ENCODE measurements around the gene TCF7L2. TPM values are rescaled to one million over a fixed set of nuclear protein-coding genes. Genes with fewer than 3 reads are reported as not detected.

Gene TCF7L2
- total RNA-seq, 2 experiments from 2014 or later: 2.0 to 2.1 TPM

DNA sequence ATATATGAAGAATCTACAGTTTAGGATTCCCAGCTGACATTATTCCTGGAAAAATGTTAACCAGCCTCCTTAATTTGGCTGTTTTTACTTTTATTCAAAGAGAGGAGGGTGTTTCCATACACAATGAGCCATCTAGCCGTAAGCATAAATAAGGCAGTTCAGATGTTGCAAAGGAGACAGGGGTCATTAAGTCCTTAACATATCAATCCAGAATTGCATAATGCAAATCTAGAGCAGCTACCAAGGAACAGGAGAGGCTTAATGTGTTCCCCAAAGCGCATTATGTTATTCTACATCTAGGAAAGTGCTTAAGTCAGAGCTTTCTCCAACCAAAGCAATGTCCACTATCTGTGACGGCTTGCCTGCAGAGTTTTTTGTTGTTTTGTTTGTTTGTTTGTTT lies 32.4 kb upstream of the TCF7L2 start:
- Mint-ChIP-seq H3K9me3 (no peaks in the 10 kb centered on the region), H3K27me3 (ENCODE audit: low read depth) (peaks cover 3% of the 10 kb centered on the region), H3K4me3 (no peak overlapping the region), H3K4me1 (ENCODE audit: low read depth) (no peaks in the 10 kb centered on the region), H3K36me3 (ENCODE audit: low read depth) (no peaks in the 10 kb centered on the region), H3K27ac (no peak overlapping the region)
- intact Hi-C loops (cut with micrococcal nuclease): no loop called here
- CTCF ChIA-PET: interaction anchor here (0.6 kb wide), 1 partner anchor 211 kb away, joined by 3 read pairs; no protein-coding TSS in a partner anchor
- no peak for DNase-seq

DNA sequence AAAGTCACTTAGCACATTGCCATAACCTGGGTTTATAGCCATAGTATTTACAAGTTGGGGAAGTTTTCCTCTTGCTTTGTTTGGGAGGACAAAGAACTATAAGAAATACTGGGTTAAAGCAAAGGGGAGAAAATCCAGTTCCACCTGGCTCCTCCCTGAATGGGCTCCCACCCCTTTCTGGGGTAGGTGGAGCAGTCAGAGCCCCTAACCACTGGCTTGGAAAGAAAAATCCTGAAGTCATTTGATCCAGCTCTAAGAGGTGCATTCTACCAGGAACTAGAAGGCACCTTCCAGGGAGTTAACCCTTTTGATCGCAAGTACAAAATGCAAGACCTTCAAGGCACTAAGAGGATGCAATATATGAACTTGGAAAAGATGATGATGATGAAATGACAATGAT lies 31.3 kb upstream of the TCF7L2 start:
- no peak for DNase-seq
- intact Hi-C loops (cut with micrococcal nuclease): no loop called here

DNA sequence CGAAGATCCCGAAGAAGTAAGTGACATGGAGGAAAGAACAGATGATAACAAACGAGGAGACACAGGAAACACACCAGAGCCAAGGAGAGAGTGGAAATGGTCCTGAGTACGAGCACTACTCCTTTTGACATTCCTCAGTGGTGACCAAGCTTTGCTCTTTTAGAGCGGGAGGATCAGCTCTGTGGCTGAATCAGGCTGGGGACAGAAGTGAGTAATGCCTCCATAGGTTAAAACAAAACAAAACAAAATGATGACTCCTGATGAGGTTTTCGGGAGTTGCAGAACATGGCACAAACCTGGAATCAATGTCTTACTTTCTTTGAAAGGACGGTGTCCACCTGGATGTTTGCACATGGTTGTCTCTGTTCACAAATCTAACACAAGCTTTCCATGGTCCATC lies 30.3 kb upstream of the TCF7L2 start:
- no peaks in the 10 kb centered on the region for H3K4me1 Mint-ChIP-seq (ENCODE audit: low read depth)
- H3K36me3 Mint-ChIP-seq (ENCODE audit: low read depth): no peaks in the 10 kb centered on the region
- H3K4me3 Mint-ChIP-seq: no peak overlapping the region
- CTCF ChIA-PET: no interaction called here
- no peak overlapping the region for H3K27ac Mint-ChIP-seq
- H3K9me3 Mint-ChIP-seq: no peaks in the 10 kb centered on the region
- intact Hi-C loops (cut with micrococcal nuclease): no loop called here
- peaks cover 3% of the 10 kb centered on the region for H3K27me3 Mint-ChIP-seq (ENCODE audit: low read depth)
- no peak for DNase-seq

More for the DNA sequence above, 31.3 kb upstream of the TCF7L2 start:
- H3K4me3 Mint-ChIP-seq: no peak overlapping the region
- H3K27ac Mint-ChIP-seq: no peak overlapping the region
- CTCF ChIA-PET: no interaction called here
- no peaks in the 10 kb centered on the region for H3K9me3 Mint-ChIP-seq
- no peaks in the 10 kb centered on the region for H3K4me1 Mint-ChIP-seq (ENCODE audit: low read depth)
- peaks cover 3% of the 10 kb centered on the region for H3K27me3 Mint-ChIP-seq (ENCODE audit: low read depth)
- no peaks in the 10 kb centered on the region for H3K36me3 Mint-ChIP-seq (ENCODE audit: low read depth)

DNA sequence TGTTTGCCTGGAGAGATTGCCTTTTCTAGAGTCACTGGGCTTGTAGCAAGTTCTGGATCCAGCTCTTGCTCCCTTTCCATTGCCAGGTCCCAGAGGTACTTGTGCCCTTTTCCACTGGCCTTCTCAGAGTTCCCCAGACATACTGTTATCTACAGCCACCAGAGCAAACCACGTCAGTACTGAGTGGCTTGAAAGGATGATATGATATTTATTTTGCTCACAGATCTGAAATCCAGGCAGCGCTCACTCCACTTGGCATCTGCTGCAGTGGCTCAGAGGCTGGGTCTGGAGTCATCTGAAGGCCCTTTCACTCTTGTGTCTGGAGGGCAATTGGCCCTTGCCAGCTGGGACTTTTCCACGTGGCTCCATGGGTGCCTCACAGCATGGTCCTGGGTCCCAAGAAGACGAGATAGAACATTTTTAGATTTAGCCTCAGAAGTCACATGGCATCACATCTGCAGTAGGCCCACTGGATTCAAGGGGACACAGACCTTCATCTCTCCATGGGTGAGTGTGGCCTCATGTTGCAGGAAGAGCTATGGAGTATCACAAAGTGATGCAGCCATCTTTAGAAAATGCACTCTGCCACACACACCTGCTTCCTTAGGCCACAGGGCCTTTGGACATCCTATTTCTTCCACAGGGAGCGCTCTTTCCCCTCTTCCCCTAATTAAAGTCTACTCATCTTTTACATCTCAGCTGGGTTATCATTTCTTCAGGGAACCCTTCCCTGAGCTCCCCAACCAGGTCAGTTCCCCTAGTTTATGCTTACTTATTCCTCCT lies 22.9 kb upstream of the TCF7L2 start:
- peaks cover 8% of the 10 kb centered on the region for H3K9me3 Mint-ChIP-seq
- H3K27me3 Mint-ChIP-seq (ENCODE audit: low read depth): no peaks in the 10 kb centered on the region
- H3K4me3 Mint-ChIP-seq: no peak overlapping the region
- H3K4me1 Mint-ChIP-seq (ENCODE audit: low read depth): no peaks in the 10 kb centered on the region
- no peak for DNase-seq
- CTCF ChIA-PET: no interaction called here
- intact Hi-C loops (cut with micrococcal nuclease): no loop called here
- H3K36me3 Mint-ChIP-seq (ENCODE audit: low read depth): no peaks in the 10 kb centered on the region
- H3K27ac Mint-ChIP-seq: no peak overlapping the region

DNA sequence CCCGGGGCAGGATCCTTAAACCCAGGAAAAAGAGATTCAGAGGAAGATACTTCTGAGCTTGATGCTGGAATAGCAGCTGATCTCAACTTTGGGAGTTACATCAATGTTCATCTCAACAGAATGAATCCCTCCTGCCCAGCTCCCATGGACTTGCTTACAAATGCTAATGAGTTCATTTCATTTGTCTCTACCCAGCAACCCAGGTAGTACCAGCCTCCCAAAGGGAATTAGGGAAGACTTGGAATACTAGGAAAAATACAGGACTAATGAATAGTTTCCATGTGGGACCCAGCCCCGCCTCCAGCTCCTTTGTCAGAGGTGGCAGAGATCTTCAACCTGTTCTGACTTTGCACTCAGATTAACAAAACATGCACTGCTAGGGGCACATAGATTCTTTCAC lies 22.1 kb upstream of the TCF7L2 start:
- no peak for DNase-seq
- Mint-ChIP-seq H3K9me3 (peaks cover 8% of the 10 kb centered on the region), H3K4me3 (no peak overlapping the region), H3K36me3 (ENCODE audit: low read depth) (no peaks in the 10 kb centered on the region), H3K27ac (no peak overlapping the region), H3K27me3 (ENCODE audit: low read depth) (no peaks in the 10 kb centered on the region), H3K4me1 (ENCODE audit: low read depth) (no peaks in the 10 kb centered on the region)
- intact Hi-C loops (cut with micrococcal nuclease): no loop called here
- CTCF ChIA-PET: no interaction called here

DNA sequence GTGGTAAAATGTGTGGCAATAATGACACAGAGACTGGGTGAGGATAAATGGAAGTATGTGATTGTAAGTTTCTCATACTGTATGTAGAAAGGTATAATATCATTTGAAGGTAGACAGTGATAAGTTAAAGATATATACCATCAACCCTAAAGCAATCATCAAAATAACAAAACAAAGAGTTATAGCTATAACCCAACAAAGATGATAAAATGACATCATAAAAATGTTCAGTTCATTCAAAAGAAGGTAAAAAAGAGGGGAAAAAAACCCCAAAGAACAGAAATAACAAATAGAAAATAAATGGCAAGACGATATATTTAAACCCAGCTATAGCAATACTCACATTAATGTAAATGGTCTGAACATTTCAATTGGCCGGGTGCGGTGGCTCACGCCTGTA lies 17.4 kb upstream of the TCF7L2 start:
- intact Hi-C loops (cut with micrococcal nuclease): no loop called here
- CTCF ChIA-PET: no interaction called here
- no peak overlapping the region for H3K4me3 Mint-ChIP-seq
- H3K9me3 Mint-ChIP-seq: peaks cover 8% of the 10 kb centered on the region
- no peak for DNase-seq
- H3K4me1 Mint-ChIP-seq (ENCODE audit: low read depth): no peaks in the 10 kb centered on the region
- no peaks in the 10 kb centered on the region for H3K36me3 Mint-ChIP-seq (ENCODE audit: low read depth)
- no peak overlapping the region for H3K27ac Mint-ChIP-seq
- no peaks in the 10 kb centered on the region for H3K27me3 Mint-ChIP-seq (ENCODE audit: low read depth)

DNA sequence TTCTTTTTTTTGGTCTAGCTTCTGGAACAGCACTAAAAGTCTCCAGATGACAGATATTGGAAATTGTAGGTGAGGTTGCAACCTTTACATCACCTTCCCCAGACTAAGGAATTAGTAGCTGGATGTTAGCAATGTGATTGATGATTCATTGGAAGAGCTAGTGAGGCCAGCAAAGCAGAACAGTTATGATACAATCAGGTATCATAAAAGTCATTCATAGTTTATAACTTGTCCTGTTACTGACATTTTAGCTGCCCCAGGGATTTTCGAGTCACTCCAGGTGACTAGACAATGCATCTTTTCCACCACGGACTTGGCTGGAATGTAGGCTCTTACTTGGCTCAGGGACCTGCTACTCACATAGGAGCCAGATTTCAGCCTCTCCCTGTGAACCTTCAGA lies 15.9 kb upstream of the TCF7L2 start:
- peaks cover 8% of the 10 kb centered on the region for H3K9me3 Mint-ChIP-seq
- intact Hi-C loops (cut with micrococcal nuclease): no loop called here

DNA sequence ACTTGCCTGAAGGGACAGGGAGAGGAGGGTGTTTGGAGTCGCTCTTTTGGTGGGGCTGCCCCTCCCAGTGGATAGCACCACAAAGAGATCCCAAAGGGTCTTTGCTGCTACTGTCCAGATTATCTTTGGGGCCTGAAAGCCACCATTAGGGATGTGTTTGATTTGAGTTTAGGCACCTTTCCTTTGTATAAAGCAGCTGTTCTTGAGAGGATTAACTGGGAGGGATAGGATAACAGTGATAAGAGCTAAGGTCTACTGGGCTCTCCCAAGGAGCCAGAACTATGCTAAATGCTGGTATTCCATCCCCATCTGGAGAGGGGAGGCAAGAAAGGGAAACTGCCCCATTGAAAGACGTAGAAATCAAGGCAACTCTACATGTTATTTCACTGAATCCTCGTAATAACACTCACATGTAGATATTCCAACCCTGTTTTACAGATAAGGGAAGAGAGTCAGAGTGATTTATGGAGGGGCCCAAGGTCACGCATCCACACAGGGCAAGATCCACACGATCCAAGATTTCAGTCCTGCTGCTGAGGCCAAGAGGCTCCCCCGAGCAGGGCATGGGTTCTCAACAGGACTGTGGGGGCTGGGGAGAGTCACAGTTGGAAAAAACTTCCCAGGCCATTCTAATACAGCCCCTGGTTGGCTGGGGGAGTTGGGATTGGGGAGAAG lies 11.1 kb upstream of the TCF7L2 start:
- no peak for DNase-seq
- CTCF ChIA-PET: no interaction called here
- H3K27me3 Mint-ChIP-seq (ENCODE audit: low read depth): peaks cover 3% of the 10 kb centered on the region
- no peak overlapping the region for H3K27ac Mint-ChIP-seq
- H3K9me3 Mint-ChIP-seq: no peaks in the 10 kb centered on the region
- intact Hi-C loops (cut with micrococcal nuclease): no loop called here
- no peak overlapping the region for H3K4me3 Mint-ChIP-seq
- no peaks in the 10 kb centered on the region for H3K36me3 Mint-ChIP-seq (ENCODE audit: low read depth)
- no peaks in the 10 kb centered on the region for H3K4me1 Mint-ChIP-seq (ENCODE audit: low read depth)

More for the DNA sequence above, 15.9 kb upstream of the TCF7L2 start:
- Mint-ChIP-seq H3K36me3 (ENCODE audit: low read depth) (no peaks in the 10 kb centered on the region), H3K27me3 (ENCODE audit: low read depth) (no peaks in the 10 kb centered on the region), H3K4me1 (ENCODE audit: low read depth) (no peaks in the 10 kb centered on the region), H3K27ac (no peak overlapping the region), H3K4me3 (no peak overlapping the region)
- CTCF ChIA-PET: no interaction called here
- no peak for DNase-seq

DNA sequence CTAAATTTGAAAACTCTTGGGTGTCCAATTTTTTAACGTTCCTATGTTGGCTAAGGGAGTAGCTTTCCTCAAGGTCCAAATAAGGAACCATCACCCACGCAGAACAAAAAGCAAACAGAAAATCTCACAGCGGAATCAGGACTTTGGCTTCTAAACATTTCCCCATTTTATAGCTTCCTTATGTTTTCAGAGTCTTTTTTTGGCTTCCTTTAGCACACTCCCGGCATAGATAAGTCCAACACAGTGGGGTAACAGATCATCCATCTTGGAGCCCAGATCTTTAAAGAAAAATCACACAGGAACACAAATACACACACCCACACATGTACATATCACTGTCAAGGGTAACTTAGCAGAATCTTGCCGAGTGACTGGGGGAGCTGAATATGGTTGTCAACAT lies 4.2 kb upstream of the TCF7L2 start:
- no peaks in the 10 kb centered on the region for H3K36me3 Mint-ChIP-seq (ENCODE audit: low read depth)
- DNase-seq: no peak
- H3K27me3 Mint-ChIP-seq (ENCODE audit: low read depth): peaks cover 23% of the 10 kb centered on the region
- H3K4me1 Mint-ChIP-seq (ENCODE audit: low read depth): peaks cover 16% of the 10 kb centered on the region
- intact Hi-C loops (cut with micrococcal nuclease): no loop called here
- CTCF ChIA-PET: no interaction called here
- H3K27ac Mint-ChIP-seq: no peak overlapping the region
- H3K9me3 Mint-ChIP-seq: no peaks in the 10 kb centered on the region
- H3K4me3 Mint-ChIP-seq: no peak overlapping the region

DNA sequence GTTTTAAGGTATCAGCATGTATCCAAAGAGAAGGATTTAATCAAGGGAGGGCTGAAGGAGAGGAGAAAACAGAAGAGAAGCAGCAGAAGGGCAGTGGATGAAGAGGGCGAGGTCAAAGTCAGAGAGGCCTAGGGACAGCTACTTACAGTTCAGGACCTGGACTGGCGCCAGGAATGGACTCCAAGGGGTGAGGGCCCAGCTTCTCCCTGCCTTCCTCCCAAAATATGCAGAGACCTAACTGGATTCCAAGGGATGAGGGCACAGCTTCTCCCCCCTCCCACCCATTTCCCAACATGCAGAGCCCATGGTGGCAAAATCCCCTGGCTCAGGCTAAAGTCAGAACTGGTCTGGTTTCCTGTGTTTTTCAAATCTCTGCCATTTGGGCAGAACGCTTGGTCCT lies 3.4 kb upstream of the TCF7L2 start:
- Mint-ChIP-seq H3K27ac (no peak overlapping the region), H3K9me3 (no peaks in the 10 kb centered on the region), H3K27me3 (ENCODE audit: low read depth) (peaks cover 24% of the 10 kb centered on the region), H3K36me3 (ENCODE audit: low read depth) (peaks cover under 1% of the 10 kb centered on the region), H3K4me1 (ENCODE audit: low read depth) (peaks cover 17% of the 10 kb centered on the region), H3K4me3 (no peak overlapping the region)
- no peak for DNase-seq
- CTCF ChIA-PET: no interaction called here
- intact Hi-C loops (cut with micrococcal nuclease): no loop called here

DNA sequence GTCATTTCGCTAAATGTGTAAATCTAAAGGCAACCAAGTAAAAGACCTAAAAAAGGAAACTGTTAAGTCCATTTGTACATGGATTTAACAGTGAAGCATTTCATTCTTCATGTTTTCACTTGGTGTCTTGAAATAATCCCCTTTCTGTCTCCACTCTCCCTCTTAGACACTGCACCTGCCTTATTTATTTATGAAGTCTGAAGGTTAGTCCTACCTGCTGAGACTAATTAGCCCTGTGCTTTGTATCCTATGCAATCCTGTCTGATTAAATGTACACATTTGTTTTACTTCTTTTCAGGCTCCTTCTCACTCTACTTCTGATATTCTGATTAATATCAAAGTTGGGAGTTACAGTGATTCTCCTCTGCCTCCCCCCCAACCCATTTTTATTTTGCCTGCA lies 1.9 kb upstream of the TCF7L2 start:
- no peak for DNase-seq
- H3K4me3 Mint-ChIP-seq: no peak overlapping the region
- CTCF ChIA-PET: no interaction called here
- no peak overlapping the region for H3K27ac Mint-ChIP-seq
- H3K9me3 Mint-ChIP-seq: no peaks in the 10 kb centered on the region
- intact Hi-C loops (cut with micrococcal nuclease): no loop called here
- peaks cover 31% of the 10 kb centered on the region for H3K27me3 Mint-ChIP-seq (ENCODE audit: low read depth)
- peaks cover 21% of the 10 kb centered on the region for H3K4me1 Mint-ChIP-seq (ENCODE audit: low read depth)
- H3K36me3 Mint-ChIP-seq (ENCODE audit: low read depth): peaks cover 4% of the 10 kb centered on the region

DNA sequence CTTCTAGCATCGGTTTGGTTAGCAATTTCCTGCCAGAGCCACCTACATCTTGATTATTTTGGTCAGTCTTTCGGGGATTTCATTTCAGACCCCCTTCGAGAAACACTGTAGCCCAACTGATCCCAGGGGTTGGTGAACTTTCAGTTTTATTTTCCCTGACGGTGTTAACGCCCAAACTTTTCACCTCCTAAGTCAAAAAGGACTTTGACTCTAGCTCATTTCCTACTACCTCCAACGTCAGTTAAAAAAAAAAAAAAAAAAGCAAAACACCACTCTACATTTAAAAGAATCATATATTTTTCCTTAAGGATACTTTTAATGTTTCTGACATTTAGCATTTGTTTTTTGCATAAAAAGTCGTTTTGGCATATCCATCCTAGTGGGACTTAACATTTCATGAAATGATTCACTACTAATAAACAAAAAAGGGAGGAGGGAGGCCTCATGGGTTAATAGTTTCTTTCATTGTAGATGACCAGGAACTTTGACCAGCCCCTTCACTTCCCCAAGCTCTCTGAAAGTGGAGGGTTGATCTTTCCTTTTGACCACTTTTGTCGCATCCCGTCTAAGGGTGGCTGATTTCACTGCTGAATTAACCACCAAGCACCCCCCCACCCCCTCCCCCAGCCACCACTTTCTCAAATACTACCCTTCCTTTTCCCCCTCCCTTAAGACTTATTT lies 764 bp upstream of the TCF7L2 start:
- Mint-ChIP-seq H3K4me1 (ENCODE audit: low read depth) (peaks cover 21% of the 10 kb centered on the region), H3K4me3 (no peak overlapping the region), H3K27me3 (ENCODE audit: low read depth) (peaks cover 40% of the 10 kb centered on the region), H3K36me3 (ENCODE audit: low read depth) (peaks cover 4% of the 10 kb centered on the region), H3K9me3 (no peaks in the 10 kb centered on the region), H3K27ac (no peak overlapping the region)
- CTCF ChIA-PET: interaction anchor here (0.7 kb wide), 1 partner anchor 41 kb away, joined by 4 read pairs; no protein-coding TSS in a partner anchor
- intact Hi-C loops (cut with micrococcal nuclease): no loop called here
- DNase-seq: no peak

Measured in activated naive CD4-positive, alpha-beta T cell treated with anti-CD3 and anti-CD28 coated beads for 36 hours (primary cell).